ENCODE results near the gene BBS10.

BBS10 gene

GRCh38 chr12:76307083-76307482 is 41.1 kb downstream of the BBS10 start:
- Histone ChIP-seq H3K4me1 (ENCODE audit: control insufficient read depth, insufficient read depth, low read length) (peaks cover 2% of the 10 kb centered on the region), H3K9me3 (ENCODE audit: control insufficient read depth, insufficient read depth, low read depth, low read length) (no peaks in the 10 kb centered on the region), H3K27me3 (ENCODE audit: control insufficient read depth, insufficient read depth, low read length) (no peaks in the 10 kb centered on the region), H3K36me3 (ENCODE audit: control insufficient read depth, insufficient read depth, low read length) (no peaks in the 10 kb centered on the region), H3K27ac (ENCODE audit: low read depth, low read length) (no peak overlapping the region), H3K4me3 (ENCODE audit: low read depth, low read length) (no peak overlapping the region), H3K9ac (ENCODE audit: low read length) (no peak overlapping the region)

- H3K27ac ChIP-seq (ENCODE audit: low read depth, low read length) = no peak overlapping the region
- no peaks in the 10 kb centered on the region for H3K4me1 ChIP-seq (ENCODE audit: control insufficient read depth, insufficient read depth, low read length)
- H3K36me3 ChIP-seq (ENCODE audit: control insufficient read depth, insufficient read depth, low read length) = no peaks in the 10 kb centered on the region
Measured at GRCh38 chr12:76303989-76304460, 44.2 kb downstream of the BBS10 start.

GRCh38 chr12:76303365-76303764 is 44.9 kb downstream of the BBS10 start:
- no peaks in the 10 kb centered on the region for H3K4me1 ChIP-seq (ENCODE audit: control insufficient read depth, insufficient read depth, low read length)
- no peaks in the 10 kb centered on the region for H3K36me3 ChIP-seq (ENCODE audit: control insufficient read depth, insufficient read depth, low read length)
- H3K9ac ChIP-seq (ENCODE audit: low read length) = no peak overlapping the region
- no peaks in the 10 kb centered on the region for H3K27me3 ChIP-seq (ENCODE audit: control insufficient read depth, insufficient read depth, low read length)
- no peak overlapping the region for H3K4me3 ChIP-seq (ENCODE audit: low read depth, low read length)
- no peak overlapping the region for H3K27ac ChIP-seq (ENCODE audit: low read depth, low read length)
- H3K9me3 ChIP-seq (ENCODE audit: control insufficient read depth, insufficient read depth, low read depth, low read length) = no peaks in the 10 kb centered on the region

More at GRCh38 chr12:76303989-76304460, 44.2 kb downstream of the BBS10 start:
- no peak overlapping the region for H3K9ac ChIP-seq (ENCODE audit: low read length)
- H3K27me3 ChIP-seq (ENCODE audit: control insufficient read depth, insufficient read depth, low read length) = no peaks in the 10 kb centered on the region
- no peak overlapping the region for H3K4me3 ChIP-seq (ENCODE audit: low read depth, low read length)
- no peaks in the 10 kb centered on the region for H3K9me3 ChIP-seq (ENCODE audit: control insufficient read depth, insufficient read depth, low read depth, low read length)

- Histone ChIP-seq H3K27ac (ENCODE audit: low read depth, low read length) (no peak overlapping the region), H3K27me3 (ENCODE audit: control insufficient read depth, insufficient read depth, low read length) (no peaks in the 10 kb centered on the region)
Measured at GRCh38 chr12:76300297-76300665, 47.9 kb downstream of the BBS10 start.

GRCh38 chr12:76299536-76300296 is 48.5 kb downstream of the BBS10 start:
- Histone ChIP-seq H3K4me3 (ENCODE audit: low read depth, low read length) (no peak overlapping the region), H3K4me1 (ENCODE audit: control insufficient read depth, insufficient read depth, low read length) (no peaks in the 10 kb centered on the region), H3K27me3 (ENCODE audit: control insufficient read depth, insufficient read depth, low read length) (no peaks in the 10 kb centered on the region), H3K9ac (ENCODE audit: low read length) (no peak overlapping the region), H3K9me3 (ENCODE audit: control insufficient read depth, insufficient read depth, low read depth, low read length) (peaks cover 9% of the 10 kb centered on the region; the same call in 1 of the 2 replicates), H3K27ac (ENCODE audit: low read depth, low read length) (no peak overlapping the region), H3K36me3 (ENCODE audit: control insufficient read depth, insufficient read depth, low read length) (no peaks in the 10 kb centered on the region; the same call in 1 of the 2 replicates)

More at GRCh38 chr12:76300297-76300665, 47.9 kb downstream of the BBS10 start:
- peaks cover 9% of the 10 kb centered on the region; the same call in 1 of the 2 replicates for H3K9me3 ChIP-seq (ENCODE audit: control insufficient read depth, insufficient read depth, low read depth, low read length)
- no peaks in the 10 kb centered on the region for H3K4me1 ChIP-seq (ENCODE audit: control insufficient read depth, insufficient read depth, low read length)
- H3K9ac ChIP-seq (ENCODE audit: low read length) = no peak overlapping the region
- no peaks in the 10 kb centered on the region; the same call in 1 of the 2 replicates for H3K36me3 ChIP-seq (ENCODE audit: control insufficient read depth, insufficient read depth, low read length)
- H3K4me3 ChIP-seq (ENCODE audit: low read depth, low read length) = no peak overlapping the region

All from HUES6 (cell line).